ENCODE measurements around the gene DOC2A.

DOC2A gene

GRCh38 chr16:29984137-29984763 is 26.6 kb downstream of the DOC2A start:
- no peak for DNase-seq (ENCODE audit: low read depth)
- H3K4me3 ChIP-seq (ENCODE audit: control insufficient read depth, low read depth, low read length) = no peak overlapping the region
- TF ChIP-seq CTCF (conservative IDR thresholded peaks at IDR 0.05; ENCODE audit: control insufficient read depth, insufficient read depth, low read depth, low read length) = no peak

- no peak for TF ChIP-seq CTCF (conservative IDR thresholded peaks at IDR 0.05; ENCODE audit: control insufficient read depth, insufficient read depth, low read depth, low read length)
- H3K4me3 ChIP-seq (ENCODE audit: control insufficient read depth, low read depth, low read length) = no peak overlapping the region
- DNase-seq (ENCODE audit: low read depth) = peak; percentile 63
These were observed 27.2 kb downstream of the DOC2A start for GRCh38 chr16:29983420-29984136.

- TF ChIP-seq CTCF (conservative IDR thresholded peaks at IDR 0.05; ENCODE audit: control insufficient read depth, insufficient read depth, low read depth, low read length) = no peak
- no peak for DNase-seq (ENCODE audit: low read depth)
- H3K4me3 ChIP-seq (ENCODE audit: control insufficient read depth, low read depth, low read length) = no peak overlapping the region
These were observed 28.0 kb downstream of the DOC2A start for GRCh38 chr16:29982560-29983419.

GRCh38 chr16:29978564-29979270 is 32.1 kb downstream of the DOC2A start:
- TF ChIP-seq CTCF (conservative IDR thresholded peaks at IDR 0.05; ENCODE audit: control insufficient read depth, insufficient read depth, low read depth, low read length) = no peak
- no peak for DNase-seq (ENCODE audit: low read depth)
- no peak overlapping the region for H3K4me3 ChIP-seq (ENCODE audit: control insufficient read depth, low read depth, low read length)

GRCh38 chr16:29978081-29978480 is 32.7 kb downstream of the DOC2A start:
- H3K4me3 ChIP-seq (ENCODE audit: control insufficient read depth, low read depth, low read length) = no peak overlapping the region
- TF ChIP-seq CTCF (conservative IDR thresholded peaks at IDR 0.05; ENCODE audit: control insufficient read depth, insufficient read depth, low read depth, low read length) = no peak
- DNase-seq (ENCODE audit: low read depth) = no peak
